Measurements from ENCODE around the gene CAVIN1.

Gene CAVIN1

DNA sequence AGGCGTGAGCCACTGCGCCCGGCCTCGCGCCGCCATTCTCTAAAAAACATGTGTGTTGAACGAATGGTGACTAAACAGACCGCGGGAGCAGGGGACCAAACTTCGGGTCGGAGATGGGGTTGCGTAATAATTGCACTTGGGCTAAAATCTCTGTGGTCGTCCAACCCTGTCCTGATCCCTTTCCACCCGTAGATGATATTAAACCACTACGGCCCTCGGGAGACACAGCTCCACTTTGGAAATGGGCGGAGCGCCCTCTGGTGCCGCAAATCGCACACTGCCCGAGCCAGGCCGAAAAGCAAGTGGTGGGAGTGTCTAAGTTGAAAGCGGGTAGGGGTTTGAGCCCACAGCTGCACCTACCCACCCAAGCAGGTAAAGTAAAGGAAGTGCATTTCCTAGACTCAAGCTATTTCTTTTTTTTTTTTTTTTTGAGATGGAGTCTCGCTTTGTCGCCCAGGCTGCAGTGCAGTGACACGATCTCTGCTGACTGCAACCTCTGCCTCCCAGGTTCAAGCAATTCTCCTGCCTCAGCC is 17.0 kb downstream of the CAVIN1 start:
- no CpG with 5 or more reads among the region's 26 CpGs for WGBS (ENCODE audit: extremely low coverage, insufficient coverage, insufficient read length)
- peaks cover 2% of the 10 kb centered on the region for H3K79me2 ChIP-seq (ENCODE audit: control insufficient read depth, insufficient read depth, low read length, poor library complexity)
- no peak overlapping the region for H3K4me3 ChIP-seq (ENCODE audit: low read depth, low read length)
- no peak overlapping the region for H3K9ac ChIP-seq (ENCODE audit: low read length)
- no peak overlapping the region for H2AFZ ChIP-seq (ENCODE audit: insufficient read depth, low read length, poor library complexity)
- H2BK12ac ChIP-seq (ENCODE audit: low read length): no peak overlapping the region
- H4K12ac ChIP-seq (ENCODE audit: low read depth, low read length): no peak overlapping the region
- no peak overlapping the region for H2AK5ac ChIP-seq (ENCODE audit: low read length)
- H3K4me1 ChIP-seq (ENCODE audit: control insufficient read depth in 1 of 2, insufficient read depth in 2 of 2, low read length in 2 of 2): peaks cover 5 to 8% of the 10 kb centered on the region in 2 experiments
- H3K27ac ChIP-seq (ENCODE audit: low read depth, low read length): no peak overlapping the region
- peak; percentile 77 to 89 for DNase-seq
- H3K23ac ChIP-seq (ENCODE audit: low read length): no peak overlapping the region
- H4K8ac ChIP-seq (ENCODE audit: low read depth, low read length): no peak overlapping the region
- no peak overlapping the region for H2BK5ac ChIP-seq (ENCODE audit: low read depth, low read length, poor library complexity)
- H3K14ac ChIP-seq (ENCODE audit: low read length): no peak overlapping the region
- no peak overlapping the region for H3K4me2 ChIP-seq (ENCODE audit: low read length)
- H4K91ac ChIP-seq (ENCODE audit: low read depth, low read length): no peak overlapping the region
- H3K36me3 ChIP-seq (ENCODE audit: control insufficient read depth in 1 of 2, insufficient read depth in 2 of 2, low read length in 2 of 2): peaks cover 15 to 19% of the 10 kb centered on the region in 2 experiments
- no peaks in the 10 kb centered on the region for H3K27me3 ChIP-seq (ENCODE audit: insufficient read depth, low read length)
- H3K79me1 ChIP-seq (ENCODE audit: low read length): no peaks in the 10 kb centered on the region
- H2BK120ac ChIP-seq (ENCODE audit: insufficient read depth, low read length, poor library complexity): no peak overlapping the region
- peaks cover 1% of the 10 kb centered on the region for H3K9me3 ChIP-seq (ENCODE audit: insufficient read depth, low read depth, low read length)
- no peak overlapping the region for H3K4ac ChIP-seq (ENCODE audit: low read depth, low read length)
- no peak overlapping the region for H3K18ac ChIP-seq (ENCODE audit: low read length)

GRCh38 chr17:42405076-42405475 is 18.0 kb downstream of the CAVIN1 start:
- H4K8ac ChIP-seq (ENCODE audit: low read depth, low read length): no peak overlapping the region
- no peak for DNase-seq
- peaks cover under 1% of the 10 kb centered on the region for H3K79me2 ChIP-seq (ENCODE audit: control insufficient read depth, insufficient read depth, low read length, poor library complexity)
- no peak overlapping the region for H4K91ac ChIP-seq (ENCODE audit: low read depth, low read length)
- H3K4me3 ChIP-seq (ENCODE audit: low read depth, low read length): no peak overlapping the region
- peaks cover 15 to 19% of the 10 kb centered on the region in 2 experiments for H3K36me3 ChIP-seq (ENCODE audit: control insufficient read depth in 1 of 2, insufficient read depth in 2 of 2, low read length in 2 of 2)
- no peak overlapping the region for H2BK12ac ChIP-seq (ENCODE audit: low read length)
- no peak overlapping the region for H2AK5ac ChIP-seq (ENCODE audit: low read length)
- WGBS (ENCODE audit: extremely low coverage, insufficient coverage, insufficient read length): no CpG with 5 or more reads among the region's 35 CpGs
- no peak overlapping the region for H2BK120ac ChIP-seq (ENCODE audit: insufficient read depth, low read length, poor library complexity)
- H3K27me3 ChIP-seq (ENCODE audit: insufficient read depth, low read length): no peaks in the 10 kb centered on the region
- no peaks in the 10 kb centered on the region for H3K79me1 ChIP-seq (ENCODE audit: low read length)
- H3K4me1 ChIP-seq (ENCODE audit: control insufficient read depth in 1 of 2, insufficient read depth in 2 of 2, low read length in 2 of 2): peaks cover 5 to 8% of the 10 kb centered on the region in 2 experiments
- no peak overlapping the region for H3K4me2 ChIP-seq (ENCODE audit: low read length)
- no peak overlapping the region for H3K23ac ChIP-seq (ENCODE audit: low read length)
- H3K27ac ChIP-seq (ENCODE audit: low read depth, low read length): no peak overlapping the region
- H3K18ac ChIP-seq (ENCODE audit: low read length): no peak overlapping the region
- no peak overlapping the region for H3K4ac ChIP-seq (ENCODE audit: low read depth, low read length)
- H3K9ac ChIP-seq (ENCODE audit: low read length): no peak overlapping the region
- H2AFZ ChIP-seq (ENCODE audit: insufficient read depth, low read length, poor library complexity): no peak overlapping the region
- no peak overlapping the region for H4K12ac ChIP-seq (ENCODE audit: low read depth, low read length)
- H3K14ac ChIP-seq (ENCODE audit: low read length): no peak overlapping the region
- peaks cover 1% of the 10 kb centered on the region for H3K9me3 ChIP-seq (ENCODE audit: insufficient read depth, low read depth, low read length)
- no peak overlapping the region for H2BK5ac ChIP-seq (ENCODE audit: low read depth, low read length, poor library complexity)

GRCh38 chr17:42404326-42405055 is 18.6 kb downstream of the CAVIN1 start:
- H3K23ac ChIP-seq (ENCODE audit: low read length): no peak overlapping the region
- H3K4me3 ChIP-seq (ENCODE audit: low read depth, low read length): no peak overlapping the region
- H3K27ac ChIP-seq (ENCODE audit: low read depth, low read length): no peak overlapping the region
- no CpG with 5 or more reads among the region's 63 CpGs for WGBS (ENCODE audit: extremely low coverage, insufficient coverage, insufficient read length)
- peaks cover 4% of the 10 kb centered on the region in 2 experiments for H3K4me1 ChIP-seq (ENCODE audit: control insufficient read depth in 1 of 2, insufficient read depth in 2 of 2, low read length in 2 of 2)
- no peak overlapping the region for H3K9ac ChIP-seq (ENCODE audit: low read length)
- H4K91ac ChIP-seq (ENCODE audit: low read depth, low read length): no peak overlapping the region
- peaks cover 15 to 19% of the 10 kb centered on the region in 2 experiments for H3K36me3 ChIP-seq (ENCODE audit: control insufficient read depth in 1 of 2, insufficient read depth in 2 of 2, low read length in 2 of 2)
- peaks cover 1% of the 10 kb centered on the region for H3K9me3 ChIP-seq (ENCODE audit: insufficient read depth, low read depth, low read length)
- H2BK12ac ChIP-seq (ENCODE audit: low read length): no peak overlapping the region
- H2AFZ ChIP-seq (ENCODE audit: insufficient read depth, low read length, poor library complexity): no peak overlapping the region
- no peak overlapping the region for H2AK5ac ChIP-seq (ENCODE audit: low read length)
- no peaks in the 10 kb centered on the region for H3K79me1 ChIP-seq (ENCODE audit: low read length)
- no peak for DNase-seq
- H2BK120ac ChIP-seq (ENCODE audit: insufficient read depth, low read length, poor library complexity): no peak overlapping the region
- H4K12ac ChIP-seq (ENCODE audit: low read depth, low read length): no peak overlapping the region
- H3K27me3 ChIP-seq (ENCODE audit: insufficient read depth, low read length): no peaks in the 10 kb centered on the region
- H3K4ac ChIP-seq (ENCODE audit: low read depth, low read length): no peak overlapping the region
- H2BK5ac ChIP-seq (ENCODE audit: low read depth, low read length, poor library complexity): no peak overlapping the region
- H3K14ac ChIP-seq (ENCODE audit: low read length): no peak overlapping the region
- no peak overlapping the region for H3K4me2 ChIP-seq (ENCODE audit: low read length)
- no peak overlapping the region for H3K18ac ChIP-seq (ENCODE audit: low read length)
- no peaks in the 10 kb centered on the region for H3K79me2 ChIP-seq (ENCODE audit: control insufficient read depth, insufficient read depth, low read length, poor library complexity)
- H4K8ac ChIP-seq (ENCODE audit: low read depth, low read length): no peak overlapping the region

DNA sequence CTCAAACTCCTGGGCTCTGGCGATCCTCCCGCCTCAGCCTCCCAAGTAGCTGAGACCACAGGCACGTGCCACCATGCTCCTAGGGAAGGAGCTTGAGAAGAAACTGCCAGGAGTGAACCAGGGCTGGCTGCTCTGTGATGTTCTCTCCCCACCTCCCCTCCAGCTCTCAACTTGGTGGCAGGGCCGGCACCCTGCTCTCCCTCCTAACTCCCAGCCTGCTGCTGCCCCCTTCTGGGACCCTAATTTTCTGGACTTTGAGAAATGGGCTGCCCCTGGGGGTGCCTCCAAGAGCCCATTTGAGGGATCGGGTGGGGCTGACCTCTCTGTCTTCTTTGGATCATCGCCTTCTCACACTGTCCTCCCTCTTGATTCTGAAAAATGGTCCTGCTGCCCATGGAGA is 19.9 kb downstream of the CAVIN1 start:
- Histone ChIP-seq H3K9ac (ENCODE audit: low read length) (no peak overlapping the region), H3K4me3 (ENCODE audit: low read depth, low read length) (no peak overlapping the region), H2AFZ (ENCODE audit: insufficient read depth, low read length, poor library complexity) (no peak overlapping the region), H3K79me1 (ENCODE audit: low read length) (no peaks in the 10 kb centered on the region), H3K4me1 (ENCODE audit: control insufficient read depth in 1 of 2, insufficient read depth in 2 of 2, low read length in 2 of 2) (no peaks in the 10 kb centered on the region), H3K14ac (ENCODE audit: low read length) (no peak overlapping the region), H4K91ac (ENCODE audit: low read depth, low read length) (no peak overlapping the region), H2BK120ac (ENCODE audit: insufficient read depth, low read length, poor library complexity) (no peak overlapping the region), H3K79me2 (ENCODE audit: control insufficient read depth, insufficient read depth, low read length, poor library complexity) (no peaks in the 10 kb centered on the region), H3K27ac (ENCODE audit: low read depth, low read length) (no peak overlapping the region), H4K8ac (ENCODE audit: low read depth, low read length) (no peak overlapping the region), H3K9me3 (ENCODE audit: insufficient read depth, low read depth, low read length) (peaks cover 1% of the 10 kb centered on the region), H2BK12ac (ENCODE audit: low read length) (no peak overlapping the region), H3K36me3 (ENCODE audit: control insufficient read depth in 1 of 2, insufficient read depth in 2 of 2, low read length in 2 of 2) (peaks cover 15 to 19% of the 10 kb centered on the region in 2 experiments), H2AK5ac (ENCODE audit: low read length) (no peak overlapping the region), H3K4me2 (ENCODE audit: low read length) (no peak overlapping the region), H3K4ac (ENCODE audit: low read depth, low read length) (no peak overlapping the region), H3K27me3 (ENCODE audit: insufficient read depth, low read length) (no peaks in the 10 kb centered on the region), H2BK5ac (ENCODE audit: low read depth, low read length, poor library complexity) (no peak overlapping the region), H3K23ac (ENCODE audit: low read length) (no peak overlapping the region), H4K12ac (ENCODE audit: low read depth, low read length) (no peak overlapping the region), H3K18ac (ENCODE audit: low read length) (no peak overlapping the region)
- WGBS (ENCODE audit: extremely low coverage, insufficient coverage, insufficient read length): no CpG with 5 or more reads among the region's 6 CpGs
- no peak for DNase-seq

Measured in trophoblast cell (in vitro differentiated cells and primary cell).